Neural cell (in vitro differentiated cells): ENCODE data around the gene IFT52.

Source experiments
- CTCF ChIP-seq: fragments of 450-650 bp; IDR thresholded peaks from 2 replicates; pipeline ENCODE4 v1.5.1; 2014; ENCODE audit warnings: antibody characterized with exemption, mild to moderate bottlenecking, moderate library complexity; ENCODE audit not compliant: poor library complexity, severe bottlenecking
- EZH2 ChIP-seq: fragments of 200-600, 300-800 bp; shearing (Covaris generic), sonication (generic); IDR thresholded peaks from 2 replicates; pipeline ENCODE4 v1.6.1; 2014; ENCODE audit warnings: antibody characterized with exemption, low read length, borderline replicate concordance, mild to moderate bottlenecking; ENCODE audit not compliant: insufficient read depth, poor library complexity, severe bottlenecking
- TF ChIP-seq, protein P1 (sequence below): IDR thresholded peaks from 2 replicates; pipeline ENCODE4 v1.6.1; 2012; ENCODE audit warnings: borderline replicate concordance

- TF ChIP-seq, protein P1, sequence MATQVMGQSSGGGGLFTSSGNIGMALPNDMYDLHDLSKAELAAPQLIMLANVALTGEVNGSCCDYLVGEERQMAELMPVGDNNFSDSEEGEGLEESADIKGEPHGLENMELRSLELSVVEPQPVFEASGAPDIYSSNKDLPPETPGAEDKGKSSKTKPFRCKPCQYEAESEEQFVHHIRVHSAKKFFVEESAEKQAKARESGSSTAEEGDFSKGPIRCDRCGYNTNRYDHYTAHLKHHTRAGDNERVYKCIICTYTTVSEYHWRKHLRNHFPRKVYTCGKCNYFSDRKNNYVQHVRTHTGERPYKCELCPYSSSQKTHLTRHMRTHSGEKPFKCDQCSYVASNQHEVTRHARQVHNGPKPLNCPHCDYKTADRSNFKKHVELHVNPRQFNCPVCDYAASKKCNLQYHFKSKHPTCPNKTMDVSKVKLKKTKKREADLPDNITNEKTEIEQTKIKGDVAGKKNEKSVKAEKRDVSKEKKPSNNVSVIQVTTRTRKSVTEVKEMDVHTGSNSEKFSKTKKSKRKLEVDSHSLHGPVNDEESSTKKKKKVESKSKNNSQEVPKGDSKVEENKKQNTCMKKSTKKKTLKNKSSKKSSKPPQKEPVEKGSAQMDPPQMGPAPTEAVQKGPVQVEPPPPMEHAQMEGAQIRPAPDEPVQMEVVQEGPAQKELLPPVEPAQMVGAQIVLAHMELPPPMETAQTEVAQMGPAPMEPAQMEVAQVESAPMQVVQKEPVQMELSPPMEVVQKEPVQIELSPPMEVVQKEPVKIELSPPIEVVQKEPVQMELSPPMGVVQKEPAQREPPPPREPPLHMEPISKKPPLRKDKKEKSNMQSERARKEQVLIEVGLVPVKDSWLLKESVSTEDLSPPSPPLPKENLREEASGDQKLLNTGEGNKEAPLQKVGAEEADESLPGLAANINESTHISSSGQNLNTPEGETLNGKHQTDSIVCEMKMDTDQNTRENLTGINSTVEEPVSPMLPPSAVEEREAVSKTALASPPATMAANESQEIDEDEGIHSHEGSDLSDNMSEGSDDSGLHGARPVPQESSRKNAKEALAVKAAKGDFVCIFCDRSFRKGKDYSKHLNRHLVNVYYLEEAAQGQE = no peak
- no peak for TF ChIP-seq CTCF
- TF ChIP-seq EZH2 = no peak
Observed at GRCh38 chr20:43571310-43571709, 19.4 kb upstream of the IFT52 start.
